Type B pancreatic cell (in vitro differentiated cells): Measurements from ENCODE around the gene BLOC1S6. TPM values are rescaled to one million over a fixed set of nuclear protein-coding genes. Genes with fewer than 3 reads are reported as not detected.

Experiments
- DNase-seq: peaks from one replicate; pipeline ENCODE4 v3.0.0; 2021; ENCODE audit warnings: mixed read lengths; ENCODE audit not compliant: unreplicated experiment; ENCODE audit errors: extremely low spot score
- H3K27ac Mint-ChIP-seq: 2 replicates; pipeline ENCODE4 v1.8.0; 2021; ENCODE audit warnings: mild to moderate bottlenecking, mixed read lengths
- H3K27me3 Mint-ChIP-seq: 2 replicates; pipeline ENCODE4 v1.8.0; 2021; ENCODE audit warnings: mixed read lengths
- H3K36me3 Mint-ChIP-seq: 2 replicates; pipeline ENCODE4 v1.8.0; 2021; ENCODE audit warnings: mixed read lengths
- H3K4me1 Mint-ChIP-seq: one replicate; pipeline ENCODE4 v1.8.0; 2021; ENCODE audit warnings: mixed read lengths; ENCODE audit not compliant: unreplicated experiment
- H3K4me3 Mint-ChIP-seq: 2 replicates; pipeline ENCODE4 v1.8.0; 2021; ENCODE audit warnings: mild to moderate bottlenecking, mixed read lengths
- H3K9me3 Mint-ChIP-seq: 2 replicates; pipeline ENCODE4 v1.8.0; 2021; ENCODE audit warnings: mixed read lengths
- total RNA-seq: library from RNA; stranded (reverse); gene quantifications from 2 replicates; pipeline ENCODE4 v1.2.1, GENCODE V29; 2021; ENCODE audit warnings: low replicate concordance
- TF ChIP-seq, protein P1 (sequence below): fragments of 200-600 bp; sonication (generic); conservative IDR thresholded peaks from 2 replicates; pipeline ENCODE4 v1.5.0; 2021; ENCODE audit warnings: antibody characterized with exemption, mild to moderate bottlenecking

BLOC1S6 gene
- total RNA-seq, 1 donor from 2014 or later: 46.7 TPM

DNA sequence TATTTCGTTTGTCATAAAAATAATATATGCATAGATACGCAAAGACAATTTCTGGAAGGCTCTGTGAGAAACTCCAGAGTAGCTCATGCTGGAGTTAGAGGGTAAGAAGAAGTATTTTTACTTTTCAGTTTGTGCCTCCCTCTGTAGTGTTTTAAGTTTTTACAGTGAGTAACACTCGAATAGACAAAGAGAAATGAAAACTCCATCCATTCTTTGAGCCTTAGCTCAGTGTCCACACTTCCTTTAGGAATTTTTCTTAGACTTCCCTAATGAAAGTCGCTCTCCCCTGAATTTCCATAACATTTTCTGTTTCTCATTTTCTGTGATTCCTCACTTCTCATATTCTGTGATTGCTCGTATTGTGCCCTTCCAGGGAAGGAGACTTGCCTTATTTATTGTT, 2.1 kb downstream of the BLOC1S6 start:
- Mint-ChIP-seq H3K27ac (peak overlapping the region; percentile 100), H3K36me3 (peaks cover 14% of the 10 kb centered on the region), H3K27me3 (no peaks in the 10 kb centered on the region), H3K4me3 (peak overlapping the region; percentile 100), H3K4me1 (peaks cover 12% of the 10 kb centered on the region), H3K9me3 (no peaks in the 10 kb centered on the region)
- no peak for DNase-seq
- TF ChIP-seq, protein P1, sequence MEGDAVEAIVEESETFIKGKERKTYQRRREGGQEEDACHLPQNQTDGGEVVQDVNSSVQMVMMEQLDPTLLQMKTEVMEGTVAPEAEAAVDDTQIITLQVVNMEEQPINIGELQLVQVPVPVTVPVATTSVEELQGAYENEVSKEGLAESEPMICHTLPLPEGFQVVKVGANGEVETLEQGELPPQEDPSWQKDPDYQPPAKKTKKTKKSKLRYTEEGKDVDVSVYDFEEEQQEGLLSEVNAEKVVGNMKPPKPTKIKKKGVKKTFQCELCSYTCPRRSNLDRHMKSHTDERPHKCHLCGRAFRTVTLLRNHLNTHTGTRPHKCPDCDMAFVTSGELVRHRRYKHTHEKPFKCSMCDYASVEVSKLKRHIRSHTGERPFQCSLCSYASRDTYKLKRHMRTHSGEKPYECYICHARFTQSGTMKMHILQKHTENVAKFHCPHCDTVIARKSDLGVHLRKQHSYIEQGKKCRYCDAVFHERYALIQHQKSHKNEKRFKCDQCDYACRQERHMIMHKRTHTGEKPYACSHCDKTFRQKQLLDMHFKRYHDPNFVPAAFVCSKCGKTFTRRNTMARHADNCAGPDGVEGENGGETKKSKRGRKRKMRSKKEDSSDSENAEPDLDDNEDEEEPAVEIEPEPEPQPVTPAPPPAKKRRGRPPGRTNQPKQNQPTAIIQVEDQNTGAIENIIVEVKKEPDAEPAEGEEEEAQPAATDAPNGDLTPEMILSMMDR: no peak

- Mint-ChIP-seq H3K27ac (no peak overlapping the region), H3K4me1 (no peaks in the 10 kb centered on the region), H3K27me3 (no peaks in the 10 kb centered on the region), H3K9me3 (no peaks in the 10 kb centered on the region), H3K4me3 (no peak overlapping the region), H3K36me3 (peaks cover 34% of the 10 kb centered on the region)
- no peak for DNase-seq
- TF ChIP-seq, protein P1: no peak
These were observed 7.1 kb downstream of the BLOC1S6 start for GRCh38 chr15:45594319-45594718.

- H3K9me3 Mint-ChIP-seq: no peaks in the 10 kb centered on the region
- TF ChIP-seq, protein P1: no peak
These were observed 7.8 kb downstream of the BLOC1S6 start for GRCh38 chr15:45594835-45595530.

DNA sequence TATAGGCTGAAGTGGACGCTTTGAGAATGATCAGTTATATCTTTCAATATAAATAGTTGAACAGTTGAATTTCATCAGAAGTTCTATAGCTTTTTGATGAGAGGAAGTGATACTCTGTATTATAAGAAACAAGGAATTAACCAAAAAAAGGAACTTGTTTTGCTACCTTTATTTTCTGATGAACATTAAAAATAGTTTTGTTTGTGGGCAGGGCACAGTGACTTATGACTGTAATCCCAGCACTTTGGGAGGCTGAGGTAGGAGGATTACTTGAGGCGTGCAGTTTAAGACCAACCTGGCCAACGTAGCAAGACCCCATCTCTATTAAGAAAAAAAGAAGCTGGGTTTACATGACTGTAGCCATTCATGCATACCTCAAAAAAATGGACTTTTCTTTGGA, 16.7 kb downstream of the BLOC1S6 start:
- no peak for DNase-seq
- H3K27me3 Mint-ChIP-seq: no peaks in the 10 kb centered on the region
- H3K36me3 Mint-ChIP-seq: peaks cover 19% of the 10 kb centered on the region
- no peaks in the 10 kb centered on the region for H3K9me3 Mint-ChIP-seq
- H3K4me1 Mint-ChIP-seq: no peaks in the 10 kb centered on the region
- H3K4me3 Mint-ChIP-seq: no peak overlapping the region
- no peak overlapping the region for H3K27ac Mint-ChIP-seq
- TF ChIP-seq, protein P1: no peak

More at GRCh38 chr15:45594835-45595530, 7.8 kb downstream of the BLOC1S6 start:
- no peak for DNase-seq
- H3K4me3 Mint-ChIP-seq: no peak overlapping the region
- no peak overlapping the region for H3K27ac Mint-ChIP-seq
- H3K36me3 Mint-ChIP-seq: peaks cover 34% of the 10 kb centered on the region
- no peaks in the 10 kb centered on the region for H3K4me1 Mint-ChIP-seq
- H3K27me3 Mint-ChIP-seq: no peaks in the 10 kb centered on the region

DNA sequence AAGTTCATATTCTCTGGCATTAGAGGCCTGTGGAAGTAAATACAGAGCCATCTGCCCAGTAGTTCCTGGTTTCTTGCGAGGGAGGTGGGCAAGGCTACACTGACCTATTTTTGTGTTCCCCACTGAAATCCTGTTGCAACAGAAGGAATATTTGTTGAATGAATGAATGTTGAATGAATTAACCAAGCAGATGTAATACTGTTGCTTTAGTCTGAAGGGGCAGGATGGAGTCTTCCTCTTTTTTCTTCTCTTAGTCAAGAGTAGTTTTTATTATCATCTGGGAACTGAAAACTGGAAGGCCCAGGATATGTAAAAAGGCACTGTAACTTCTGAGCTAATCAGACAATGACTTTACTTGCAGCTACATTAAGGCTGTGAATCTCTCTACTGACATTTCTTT, 17.1 kb downstream of the BLOC1S6 start:
- Mint-ChIP-seq H3K27ac (no peak overlapping the region), H3K9me3 (no peaks in the 10 kb centered on the region)

More for the DNA sequence above, 17.1 kb downstream of the BLOC1S6 start:
- DNase-seq: no peak
- no peak overlapping the region for H3K4me3 Mint-ChIP-seq
- no peaks in the 10 kb centered on the region for H3K4me1 Mint-ChIP-seq
- H3K27me3 Mint-ChIP-seq: no peaks in the 10 kb centered on the region
- TF ChIP-seq, protein P1: no peak
- peaks cover 19% of the 10 kb centered on the region for H3K36me3 Mint-ChIP-seq
